ENCODE measurements around the gene SLC37A3.

The SLC37A3 gene

GRCh38 chr7:140310337-140311002 lies 87.9 kb downstream of the SLC37A3 start:
- DNase-seq: no peak

- no peak for DNase-seq
These were observed 90.3 kb downstream of the SLC37A3 start for GRCh38 chr7:140308060-140308459.

GRCh38 chr7:140304191-140304799 lies 94.0 kb downstream of the SLC37A3 start:
- peak; percentile 59 for DNase-seq

GRCh38 chr7:140300243-140301136 lies 97.8 kb downstream of the SLC37A3 start:
- DNase-seq: no peak

GRCh38 chr7:140298213-140298612 lies 100.1 kb downstream of the SLC37A3 start:
- DNase-seq: no peak

- no peak for DNase-seq
These were observed 101.1 kb downstream of the SLC37A3 start for GRCh38 chr7:140297192-140297591.

GRCh38 chr7:140295224-140295738 lies 103.0 kb downstream of the SLC37A3 start:
- no peak for DNase-seq

GRCh38 chr7:140294454-140294853 lies 103.9 kb downstream of the SLC37A3 start:
- no peak for DNase-seq

GRCh38 chr7:140292438-140292837 lies 105.9 kb downstream of the SLC37A3 start:
- DNase-seq: no peak

GRCh38 chr7:140289804-140290203 lies 108.5 kb downstream of the SLC37A3 start:
- DNase-seq: no peak

GRCh38 chr7:140287988-140288387 lies 110.3 kb downstream of the SLC37A3 start:
- DNase-seq: no peak

GRCh38 chr7:140285938-140286337 lies 112.4 kb downstream of the SLC37A3 start:
- DNase-seq: no peak

- no peak for DNase-seq
These were observed 114.3 kb downstream of the SLC37A3 start for GRCh38 chr7:140284062-140284461.
